ENCODE results near the gene CYP3A7. TPM values are rescaled to one million over a fixed set of nuclear protein-coding genes. Genes with fewer than 3 reads are reported as not detected.
"Not testable (repeated sequence)": the region's sequence is repeated elsewhere in the genome, so short reads cannot be mapped to it uniquely, and the experiment has no call there.

CYP3A7 gene
- polyA plus RNA-seq, 1 experiment = not detected

DNA sequence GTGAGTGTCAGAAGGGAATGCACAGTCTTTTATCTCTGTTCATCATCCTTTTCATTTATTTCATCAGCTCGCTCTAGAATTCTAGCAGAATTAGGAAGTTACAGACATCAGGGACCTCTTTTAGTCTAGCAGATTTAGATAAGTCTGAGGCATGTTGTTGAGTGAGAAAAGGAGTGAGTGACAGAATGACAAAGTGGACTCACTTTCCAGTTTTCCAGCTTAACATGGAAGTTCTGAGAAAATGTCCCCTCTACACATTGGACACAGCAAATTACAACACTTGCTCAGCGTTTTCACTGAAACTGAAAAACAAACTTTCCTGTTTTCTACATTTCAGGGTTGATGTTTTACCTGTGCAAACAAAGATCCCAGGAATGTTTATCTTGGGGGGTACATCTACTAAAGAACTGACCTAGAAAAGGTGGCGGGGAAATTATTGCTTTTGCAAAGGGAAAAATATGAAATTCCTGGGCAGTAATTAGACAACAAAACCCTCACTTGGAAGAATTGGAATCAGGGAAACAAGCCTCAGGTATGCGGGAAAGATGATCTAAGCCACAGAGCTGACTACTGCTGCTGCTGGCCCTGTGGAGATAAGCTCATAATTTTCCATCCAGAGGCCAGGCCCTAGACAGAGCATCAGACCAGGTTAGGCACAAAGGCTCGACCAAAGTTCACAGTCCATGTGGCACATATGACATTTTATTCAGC, 40.6 kb downstream of the CYP3A7 start:
- H3K36me3 ChIP-seq (ENCODE audit: control insufficient read depth, insufficient read depth, low read length) = no peaks in the 10 kb centered on the region
- ChIA-PET CTCF (interaction anchor here (1.8 kb wide), 1 partner anchor 15 kb away, joined by 5 read pairs; the partner anchor contains the start of gene CYP3A5), POLR2A (no interaction called here)
- DNase-seq (ENCODE audit: low read depth) = no peak
- no peak overlapping the region for H3K4me3 ChIP-seq (ENCODE audit: low read depth, low read length)
- no peaks in the 10 kb centered on the region for H3K27me3 ChIP-seq (ENCODE audit: control insufficient read depth, insufficient read depth, low read length)
- TF ChIP-seq, protein P1, sequence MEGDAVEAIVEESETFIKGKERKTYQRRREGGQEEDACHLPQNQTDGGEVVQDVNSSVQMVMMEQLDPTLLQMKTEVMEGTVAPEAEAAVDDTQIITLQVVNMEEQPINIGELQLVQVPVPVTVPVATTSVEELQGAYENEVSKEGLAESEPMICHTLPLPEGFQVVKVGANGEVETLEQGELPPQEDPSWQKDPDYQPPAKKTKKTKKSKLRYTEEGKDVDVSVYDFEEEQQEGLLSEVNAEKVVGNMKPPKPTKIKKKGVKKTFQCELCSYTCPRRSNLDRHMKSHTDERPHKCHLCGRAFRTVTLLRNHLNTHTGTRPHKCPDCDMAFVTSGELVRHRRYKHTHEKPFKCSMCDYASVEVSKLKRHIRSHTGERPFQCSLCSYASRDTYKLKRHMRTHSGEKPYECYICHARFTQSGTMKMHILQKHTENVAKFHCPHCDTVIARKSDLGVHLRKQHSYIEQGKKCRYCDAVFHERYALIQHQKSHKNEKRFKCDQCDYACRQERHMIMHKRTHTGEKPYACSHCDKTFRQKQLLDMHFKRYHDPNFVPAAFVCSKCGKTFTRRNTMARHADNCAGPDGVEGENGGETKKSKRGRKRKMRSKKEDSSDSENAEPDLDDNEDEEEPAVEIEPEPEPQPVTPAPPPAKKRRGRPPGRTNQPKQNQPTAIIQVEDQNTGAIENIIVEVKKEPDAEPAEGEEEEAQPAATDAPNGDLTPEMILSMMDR (IDR thresholded peaks at IDR 0.05; ENCODE audit: insufficient read depth, low read depth, low read length) = no peak

DNA sequence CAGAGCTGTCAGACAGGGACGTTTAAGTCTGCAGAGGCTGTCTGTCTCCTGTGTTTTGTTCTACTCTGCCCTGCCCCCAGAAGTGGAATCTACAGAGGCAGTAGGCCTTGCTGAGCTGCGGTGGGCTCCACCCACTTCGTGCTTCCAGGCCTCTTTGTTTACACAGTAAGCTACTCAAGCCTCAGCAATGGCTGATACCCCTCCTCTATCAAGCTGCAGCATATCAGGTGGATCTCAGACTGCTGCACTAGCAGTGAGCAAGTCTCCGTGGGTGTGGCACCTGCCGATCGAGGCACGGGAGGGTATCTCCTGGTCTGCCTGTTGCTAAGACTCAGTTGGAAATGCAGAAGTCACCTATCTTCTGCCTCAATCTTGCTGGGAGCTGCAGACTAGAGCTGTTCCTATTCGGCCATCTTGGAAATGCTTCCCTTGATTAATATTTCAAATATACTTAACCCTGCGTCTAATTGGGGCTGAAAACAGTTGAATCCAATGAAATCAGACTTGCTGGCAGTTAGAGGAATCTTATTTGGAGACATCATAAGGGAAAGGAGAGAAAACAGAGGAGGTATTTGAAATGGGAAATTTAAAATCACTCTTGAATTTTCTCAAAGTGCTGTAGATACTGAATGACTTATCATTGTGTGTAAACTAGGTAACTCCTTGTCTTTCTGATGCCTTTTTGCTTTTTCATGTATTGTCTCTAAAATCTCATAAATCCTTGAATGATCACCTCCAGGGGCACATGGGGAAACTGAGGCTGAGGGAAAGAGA, 41.4 kb downstream of the CYP3A7 start:
- Histone ChIP-seq H3K36me3 (ENCODE audit: control insufficient read depth, insufficient read depth, low read length) (no peaks in the 10 kb centered on the region), H3K4me3 (ENCODE audit: low read depth, low read length) (no peak overlapping the region), H3K27me3 (ENCODE audit: control insufficient read depth, insufficient read depth, low read length) (no peaks in the 10 kb centered on the region)
- ChIA-PET POLR2A (no interaction called here), CTCF (interaction anchor here (1.8 kb wide), 1 partner anchor 14 kb away, joined by 5 read pairs; the partner anchor contains the start of gene CYP3A5)
- TF ChIP-seq, protein P1 (IDR thresholded peaks at IDR 0.05; ENCODE audit: insufficient read depth, low read depth, low read length) = no peak
- no peak for DNase-seq (ENCODE audit: low read depth)

GRCh38 chr7:99693100-99693426, 41.9 kb downstream of the CYP3A7 start:
- POLR2A ChIA-PET = no interaction called here

GRCh38 chr7:99692563-99692962, 42.4 kb downstream of the CYP3A7 start:
- H3K36me3 ChIP-seq (ENCODE audit: control insufficient read depth, insufficient read depth, low read length); CTCF ChIA-PET; POLR2A ChIA-PET; H3K27me3 ChIP-seq (ENCODE audit: control insufficient read depth, insufficient read depth, low read length); DNase-seq (ENCODE audit: low read depth); H3K4me3 ChIP-seq (ENCODE audit: low read depth, low read length): not testable (repeated sequence)

More at GRCh38 chr7:99693100-99693426, 41.9 kb downstream of the CYP3A7 start:
- DNase-seq (ENCODE audit: low read depth) = no peak
- TF ChIP-seq, protein P1 (IDR thresholded peaks at IDR 0.05; ENCODE audit: insufficient read depth, low read depth, low read length) = no peak
- Histone ChIP-seq H3K27me3 (ENCODE audit: control insufficient read depth, insufficient read depth, low read length) (no peaks in the 10 kb centered on the region), H3K36me3 (ENCODE audit: control insufficient read depth, insufficient read depth, low read length) (no peaks in the 10 kb centered on the region), H3K4me3 (ENCODE audit: low read depth, low read length) (no peak overlapping the region)
- CTCF ChIA-PET = no interaction called here

GRCh38 chr7:99691658-99692057, 43.3 kb downstream of the CYP3A7 start:
- DNase-seq (ENCODE audit: low read depth); POLR2A ChIA-PET; H3K4me3 ChIP-seq (ENCODE audit: low read depth, low read length); H3K36me3 ChIP-seq (ENCODE audit: control insufficient read depth, insufficient read depth, low read length); H3K27me3 ChIP-seq (ENCODE audit: control insufficient read depth, insufficient read depth, low read length); CTCF ChIA-PET: not testable (repeated sequence)

DNA sequence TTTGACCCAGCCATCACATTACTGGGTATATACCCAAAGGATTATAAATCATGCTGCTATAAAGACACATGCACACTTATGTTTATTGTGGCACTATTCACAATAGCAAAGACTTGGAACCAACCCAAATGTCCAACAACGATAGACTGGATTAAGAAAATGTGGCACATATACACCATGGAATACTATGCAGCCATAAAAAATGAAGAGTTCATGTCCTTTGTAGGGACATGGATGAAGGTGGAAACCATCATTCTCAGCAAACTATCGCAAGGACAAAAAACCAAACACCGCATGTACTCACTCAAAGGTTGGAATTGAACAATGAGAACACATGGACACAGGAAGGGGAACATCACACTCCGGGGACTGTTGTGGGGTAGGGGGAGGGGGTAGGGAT, 44.1 kb downstream of the CYP3A7 start:
- H3K27me3 ChIP-seq (ENCODE audit: control insufficient read depth, insufficient read depth, low read length); DNase-seq (ENCODE audit: low read depth); H3K36me3 ChIP-seq (ENCODE audit: control insufficient read depth, insufficient read depth, low read length); POLR2A ChIA-PET; H3K4me3 ChIP-seq (ENCODE audit: low read depth, low read length); CTCF ChIA-PET: not testable (repeated sequence)

- H3K27me3 ChIP-seq (ENCODE audit: control insufficient read depth, insufficient read depth, low read length); DNase-seq (ENCODE audit: low read depth); H3K4me3 ChIP-seq (ENCODE audit: low read depth, low read length); H3K36me3 ChIP-seq (ENCODE audit: control insufficient read depth, insufficient read depth, low read length); CTCF ChIA-PET; POLR2A ChIA-PET: not testable (repeated sequence)
These were observed 49.0 kb downstream of the CYP3A7 start for GRCh38 chr7:99685871-99686608.
